KBM-7 (cell line): ENCODE measurements around the gene TSTD1.
A peak's percentile ranks its signal among the peaks of the same experiment; 100 is the strongest.
"Not testable (repeated sequence)": the region's sequence is repeated elsewhere in the genome, so short reads cannot be mapped to it uniquely, and the experiment has no call there.

ENCODE experiments used
- DNase-seq: peaks from one replicate; pipeline ENCODE4 v3.0.0-alpha.2; 2015
- in situ Hi-C: fragments of 300-500 bp; cut with MboI; formaldehyde crosslinking; loops from 2 replicates; pipeline ENCODE4 v1.14.3; 2020; ENCODE audit warnings: low sequenced_read_pairs, low pct_unique_long_range_greater_than_20kb, mixed read lengths

The TSTD1 gene

DNA sequence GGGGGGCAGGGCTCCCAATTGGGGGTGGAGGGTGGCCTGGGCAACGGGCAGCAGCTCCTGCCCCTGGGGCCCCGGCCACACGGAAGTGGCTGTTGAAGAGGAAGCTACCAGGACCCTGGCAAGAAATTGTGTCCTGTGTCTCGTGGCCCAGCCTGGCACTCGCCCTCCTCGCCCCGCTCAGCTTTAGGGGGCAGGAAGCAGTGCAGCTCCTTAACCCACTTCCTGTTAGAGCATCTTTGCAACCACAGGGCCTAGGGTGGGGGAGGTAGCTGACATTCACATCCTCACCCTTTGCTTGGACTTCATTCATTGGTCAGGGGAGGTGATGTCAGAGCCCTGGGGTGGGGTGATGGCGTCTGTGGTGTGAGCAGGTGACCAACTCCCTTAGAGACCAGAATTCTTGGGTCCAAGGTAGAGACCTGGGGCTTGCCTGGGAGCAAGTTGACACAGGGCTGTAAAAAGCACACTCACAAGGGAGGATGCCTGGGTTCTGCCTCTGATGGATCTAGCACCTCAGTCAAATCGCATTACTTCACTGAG, 31.0 kb upstream of the TSTD1 start, which contains the start of gene ARHGAP30:
Gene ARHGAP30, minus strand, starts transcription at position 161 of the 540 bp plus-strand sequence. CDS start 267 bp downstream, outside the sequence.
- in situ Hi-C loops: no loop called here
- DNase-seq: peak; percentile 90

- in situ Hi-C loops: no loop called here
- no peak for DNase-seq
Measured at GRCh38 chr1:161069241-161069640, 30.5 kb upstream of the TSTD1 start.

- in situ Hi-C loops: no loop called here
- peak; percentile 95 for DNase-seq
Measured at GRCh38 chr1:161068306-161069234, 29.8 kb upstream of the TSTD1 start.

DNA sequence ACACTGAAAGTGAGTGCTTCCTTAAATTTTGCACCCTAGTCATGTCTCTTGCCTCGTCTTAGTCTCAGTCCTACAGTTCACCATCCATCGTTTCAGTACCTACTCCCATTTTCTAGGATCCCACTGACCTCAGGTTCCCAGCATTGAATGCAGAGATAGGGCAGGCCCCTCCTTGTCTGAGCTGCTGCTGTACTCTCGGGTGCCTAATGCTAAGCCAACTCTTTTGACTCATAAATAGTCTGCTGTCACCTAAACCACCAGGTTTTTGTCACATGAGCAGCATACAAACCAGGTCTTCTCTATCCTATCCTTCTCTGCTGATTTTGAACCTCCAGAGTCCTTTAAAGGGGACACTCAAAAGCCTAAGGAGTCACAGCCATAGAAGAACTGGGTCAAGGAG, 27.9 kb upstream of the TSTD1 start:
- no peak for DNase-seq
- in situ Hi-C loops: no loop called here

GRCh38 chr1:161065681-161066080, 26.9 kb upstream of the TSTD1 start:
- DNase-seq, in situ Hi-C loops: not testable (repeated sequence)

DNA sequence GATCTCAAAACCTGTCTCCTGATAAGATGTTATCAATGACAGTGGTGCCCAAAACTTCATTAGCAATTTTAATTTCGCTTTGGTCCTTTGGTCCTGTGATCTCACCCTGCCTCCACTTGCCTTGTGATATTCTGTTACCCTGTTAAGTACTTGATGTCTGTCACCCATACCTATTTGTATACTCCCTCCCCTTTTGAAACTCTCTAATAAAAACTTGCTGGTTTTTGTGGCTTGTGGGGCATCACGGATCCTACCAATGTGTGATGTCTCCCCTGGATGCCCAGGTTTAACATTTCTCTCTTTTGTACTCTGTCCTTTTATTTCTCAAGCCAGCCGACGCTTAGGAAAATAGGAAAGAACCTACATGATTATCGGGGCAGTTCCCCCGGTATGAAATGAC, 25.2 kb upstream of the TSTD1 start:
- in situ Hi-C loops, DNase-seq: not testable (repeated sequence)

- in situ Hi-C loops: no loop called here
- DNase-seq: no peak
Measured at GRCh38 chr1:161061419-161061818, 22.7 kb upstream of the TSTD1 start.

GRCh38 chr1:161059293-161059692, 20.5 kb upstream of the TSTD1 start:
- no peak for DNase-seq
- in situ Hi-C loops: no loop called here

- in situ Hi-C loops: no loop called here
Measured at GRCh38 chr1:161054805-161055204, 16.0 kb upstream of the TSTD1 start.

GRCh38 chr1:161054232-161054631, 15.5 kb upstream of the TSTD1 start:
- DNase-seq: no peak
- in situ Hi-C loops: no loop called here

More at GRCh38 chr1:161054805-161055204, 16.0 kb upstream of the TSTD1 start:
- no peak for DNase-seq

GRCh38 chr1:161052899-161053298, 14.1 kb upstream of the TSTD1 start:
- DNase-seq: no peak
- in situ Hi-C loops: no loop called here

DNA sequence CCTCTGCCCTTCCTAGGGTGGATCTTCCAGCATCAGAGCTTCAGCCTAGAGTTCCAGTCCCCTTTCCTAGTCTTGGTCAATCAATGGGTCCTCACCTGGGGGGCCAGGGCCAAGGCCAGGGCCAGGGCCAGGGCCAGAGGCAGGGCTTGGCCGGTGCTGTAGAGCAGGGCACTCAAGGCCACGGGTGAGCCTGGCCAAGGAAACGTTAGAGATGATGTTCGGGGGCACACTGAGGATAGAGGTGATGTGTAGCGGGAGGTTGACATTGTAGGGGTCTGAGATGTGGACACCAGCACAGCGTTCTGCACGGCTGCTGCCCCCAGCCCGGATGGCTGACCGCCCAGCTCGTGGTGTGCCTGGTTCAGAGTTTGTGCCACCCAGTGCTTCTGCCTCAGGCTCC, 12.5 kb upstream of the TSTD1 start:
- DNase-seq: no peak
- in situ Hi-C loops: no loop called here

DNA sequence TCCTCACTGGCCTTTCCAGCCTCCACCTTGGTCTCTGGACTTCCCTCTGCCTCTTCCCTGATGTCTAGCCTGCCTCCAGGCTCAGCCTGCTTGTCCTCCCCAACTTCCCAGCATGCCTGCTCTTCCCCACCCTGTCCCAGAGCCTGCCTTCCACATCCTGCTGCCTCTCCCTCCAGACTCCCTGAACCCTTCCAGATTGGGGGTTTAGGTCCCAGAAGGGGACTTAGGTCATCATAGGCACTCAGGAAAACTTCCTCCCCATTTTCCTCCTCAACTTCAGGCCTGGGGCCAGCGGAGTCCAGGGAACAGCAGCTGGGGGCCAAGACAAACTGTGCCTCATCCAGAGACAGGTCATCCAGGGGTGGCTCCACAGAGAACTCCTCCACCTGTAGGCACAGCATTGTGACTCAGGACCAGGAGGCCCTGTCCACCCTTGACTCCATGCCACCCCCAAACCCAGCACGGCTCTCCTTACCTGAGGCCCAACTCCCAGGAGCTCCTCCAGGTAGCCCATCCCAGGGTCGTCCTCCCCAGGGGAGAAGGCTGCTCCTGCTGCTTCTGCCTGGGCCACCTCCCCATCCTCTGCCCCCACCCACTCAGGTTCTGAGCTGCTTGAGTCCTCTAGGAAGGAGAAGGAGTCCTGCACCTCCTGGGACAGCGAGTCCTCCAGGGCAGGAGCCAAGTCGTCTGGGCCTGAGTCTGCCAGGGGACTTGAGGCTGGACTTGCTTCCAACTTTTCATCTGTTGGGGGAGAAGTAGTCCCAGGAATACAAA, 10.4 kb upstream of the TSTD1 start:
- in situ Hi-C loops: no loop called here
- DNase-seq: no peak

DNA sequence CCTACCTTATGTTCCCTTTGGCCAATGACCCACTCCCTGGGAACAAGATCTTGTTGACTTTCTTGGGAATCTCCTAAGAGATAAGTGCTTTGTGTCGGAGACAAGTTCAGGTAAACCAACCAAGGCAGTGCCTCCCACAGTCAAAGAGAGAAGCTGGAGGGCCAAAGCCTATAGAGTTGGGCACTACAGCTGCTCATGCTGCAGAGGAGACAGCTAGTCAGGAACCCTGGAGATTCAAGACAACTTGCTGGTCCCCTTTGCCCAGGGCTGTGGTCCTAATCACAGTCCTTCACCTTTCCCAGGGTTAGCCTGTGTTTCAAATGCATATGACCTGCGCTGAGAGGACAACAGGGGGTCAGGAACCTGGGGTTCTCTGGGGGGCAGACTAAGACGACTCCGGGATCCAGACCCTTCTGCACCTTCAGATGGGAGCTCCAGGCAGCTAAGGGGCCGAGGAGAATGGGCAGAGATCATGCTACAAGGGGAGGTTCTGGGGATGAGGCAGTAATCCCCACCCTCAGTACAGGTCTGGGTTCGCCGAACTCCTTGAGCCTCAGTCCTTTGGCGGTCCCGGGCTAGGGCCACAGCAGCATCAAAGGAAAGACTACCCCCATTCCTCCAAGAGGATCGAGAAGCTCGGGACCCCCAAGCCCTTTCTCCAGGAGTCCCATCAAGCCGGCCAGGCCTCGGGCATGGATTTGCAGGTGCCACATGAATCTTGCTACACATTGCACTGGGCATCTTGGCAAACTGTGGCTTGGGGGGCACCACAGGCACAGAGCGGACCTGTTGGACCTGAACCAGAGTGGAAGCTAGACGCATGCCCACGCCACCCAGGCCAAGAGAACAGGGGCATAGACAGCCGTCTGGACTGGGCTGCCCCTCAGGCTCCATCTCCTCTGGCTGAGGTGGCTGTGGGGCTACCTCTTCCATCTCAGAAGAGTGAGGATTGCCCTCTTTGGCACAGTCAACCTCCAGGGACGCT, 9.0 kb upstream of the TSTD1 start:
- in situ Hi-C loops: no loop called here
- no peak for DNase-seq

DNA sequence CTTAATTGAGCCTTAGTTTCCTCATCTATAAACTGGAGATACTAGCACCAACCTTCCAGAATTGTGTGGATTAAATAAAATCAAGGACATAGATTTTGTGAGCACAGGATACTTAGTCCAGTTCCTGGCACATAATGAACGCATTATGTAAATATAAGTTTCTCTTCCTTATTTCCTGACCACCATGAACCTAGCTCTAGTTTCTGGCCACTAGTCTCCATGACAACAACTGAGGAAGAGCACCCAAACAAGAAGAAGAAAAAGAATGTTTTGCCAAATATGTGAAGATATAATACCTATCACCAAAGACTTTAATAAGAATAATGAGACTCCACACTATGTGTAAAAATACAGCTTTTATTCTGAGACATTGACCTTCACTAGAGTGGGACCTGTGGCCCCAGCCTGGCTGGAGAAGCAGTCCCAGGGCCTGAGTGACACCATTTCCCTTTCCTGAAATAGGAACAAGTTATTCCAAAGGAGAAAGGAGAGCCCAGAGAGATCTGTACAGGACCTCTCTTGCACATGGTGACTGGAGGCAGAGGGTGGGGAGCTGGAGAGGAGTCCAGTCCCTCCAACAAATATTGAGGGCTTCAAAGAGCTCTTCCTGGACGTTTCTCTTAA, 8.0 kb upstream of the TSTD1 start:
- DNase-seq: peak; percentile 32

DNA sequence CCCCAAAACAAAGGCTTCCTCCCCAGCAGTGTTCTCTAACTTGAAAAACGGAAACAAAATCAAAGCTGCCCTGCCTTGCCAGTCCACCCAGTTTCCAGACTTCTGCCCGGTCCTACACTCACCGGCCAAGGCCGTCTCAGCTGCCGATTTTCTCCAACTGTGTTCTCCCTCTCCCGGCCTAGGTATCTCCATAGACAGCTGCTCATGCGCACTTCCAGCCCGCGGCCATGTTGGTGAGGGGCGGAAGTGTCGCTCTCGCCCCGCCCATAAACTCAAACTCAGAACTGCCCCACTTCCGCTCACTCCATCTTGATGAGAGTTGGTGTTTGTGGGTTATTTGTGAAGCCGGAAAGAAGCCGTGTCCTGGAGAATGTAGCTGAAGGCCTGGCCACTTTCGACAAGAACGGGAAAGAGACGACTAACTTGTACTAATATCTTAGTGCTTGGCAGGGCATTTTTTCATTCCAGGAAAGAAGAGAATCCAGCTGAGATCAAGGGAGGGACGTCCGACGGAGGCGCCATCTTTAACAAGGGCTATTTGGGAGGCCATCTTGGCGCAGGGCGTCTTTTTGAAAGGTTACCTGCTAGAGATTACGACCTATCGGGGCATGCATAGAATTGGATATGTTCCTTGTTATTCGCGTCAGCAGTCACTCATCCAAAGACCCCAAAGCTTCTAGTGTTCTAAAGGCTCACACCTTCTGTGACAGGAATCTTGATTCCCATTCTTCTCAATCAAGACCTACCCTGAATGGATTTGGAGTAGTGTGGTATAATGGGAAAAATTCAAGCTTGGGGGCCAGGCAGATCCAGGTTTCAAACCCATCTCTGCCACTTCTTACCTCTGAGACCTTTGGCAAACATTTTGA, 7.2 kb upstream of the TSTD1 start, which contains the start of gene USF1:
Gene USF1, minus strand, starts transcription at position 242 of the 869 bp plus-strand sequence. CDS start 2,702 bp downstream, outside the sequence.
- in situ Hi-C loops: no loop called here

More for the DNA sequence above, 8.0 kb upstream of the TSTD1 start:
- in situ Hi-C loops: no loop called here

More for the DNA sequence above, 7.2 kb upstream of the TSTD1 start, which contains the start of gene USF1:
- DNase-seq: peak; percentile 99
